ENCODE data around the gene ZNF330. TPM values are rescaled to one million over a fixed set of nuclear protein-coding genes. Genes with fewer than 3 reads are reported as not detected.

ZNF330 gene
- total and polyA plus RNA-seq, 2 of the 4 experiments (the other 2 are of a cell fraction) = 27.2 to 34.1 TPM

DNA sequence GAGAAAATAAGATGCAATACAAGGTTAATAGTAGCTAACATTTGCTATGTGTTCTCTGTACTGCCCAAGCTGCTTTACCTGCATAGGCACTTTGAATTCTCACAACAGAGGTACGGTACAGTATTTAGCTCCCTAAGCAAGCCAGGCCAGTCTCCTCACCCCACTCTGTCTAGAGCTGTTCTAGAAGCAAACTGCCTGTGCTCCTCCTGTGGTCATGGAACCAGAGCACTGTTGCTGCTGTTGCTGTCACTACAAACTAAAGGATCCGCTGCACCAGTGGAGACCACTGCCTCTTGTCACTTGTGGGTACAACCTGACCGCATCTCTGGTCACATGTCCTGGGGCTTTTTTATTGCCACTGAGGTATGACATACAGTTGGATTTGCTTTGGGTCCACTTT lies 19.6 kb downstream of the ZNF330 start:
- Histone ChIP-seq H4K8ac (ENCODE audit: low read depth in 2 of 2, low read length in 2 of 2) (no peak overlapping the region), H3K14ac (replicated peaks; ENCODE audit: low read depth, low read length) (no peak overlapping the region), H3K9me1 (ENCODE audit: insufficient read depth, low read length) (peaks cover 1% of the 10 kb centered on the region; the same call in 1 of the 2 replicates), H2AFZ (replicated peaks; ENCODE audit: low read length, poor library complexity) (no peak overlapping the region), H3K4me3 (ENCODE audit: insufficient read depth, low read depth, low read length) (no peak overlapping the region), H4K91ac (ENCODE audit: insufficient read depth, low read depth, low read length) (no peak overlapping the region), H3K79me1 (ENCODE audit: low read depth in 1 of 2, low read length in 2 of 2) (no peaks in the 10 kb centered on the region), H3K56ac (ENCODE audit: extremely low read depth, insufficient read depth, low read length) (no peak overlapping the region), H2BK5ac (ENCODE audit: low read depth, low read length, poor library complexity, severe bottlenecking) (no peak overlapping the region), H3K9me3 (ENCODE audit: control insufficient read depth, insufficient read depth, low read length) (no peaks in the 10 kb centered on the region), H2AK5ac (ENCODE audit: low read depth, low read length) (no peak overlapping the region; the same call in 1 of the 2 replicates), H3K4me2 (ENCODE audit: low read depth, low read length) (no peak overlapping the region), H3K18ac (ENCODE audit: low read depth, low read length) (no peak overlapping the region), H3K27ac (ENCODE audit: insufficient read depth, low read length) (no peak overlapping the region), H3K23ac (ENCODE audit: low read depth, low read length) (no peak overlapping the region), H3K36me3 (ENCODE audit: control insufficient read depth, insufficient read depth, low read length) (0 out of 2 replicates have a peak, but pooled peaks cover under 1% of the 10 kb centered on the region), H3K4me1 (ENCODE audit: control insufficient read depth, insufficient read depth, low read length) (no peaks in the 10 kb centered on the region; the same call in 1 of the 2 replicates), H2BK20ac (ENCODE audit: low read depth, low read length) (no peak overlapping the region), H4K20me1 (ENCODE audit: insufficient read depth, low read length) (no peaks in the 10 kb centered on the region), H2BK120ac (ENCODE audit: low read depth, low read length) (no peak overlapping the region), H2AK9ac (replicated peaks; ENCODE audit: low read depth, low read length, poor library complexity) (no peak overlapping the region), H4K5ac (ENCODE audit: low read depth, low read length) (no peak overlapping the region), H2BK15ac (ENCODE audit: low read depth, low read length) (no peak overlapping the region), H3K9ac (ENCODE audit: low read depth, low read length) (no peak overlapping the region), H3K27me3 (ENCODE audit: control insufficient read depth, insufficient read depth, low read length) (no peaks in the 10 kb centered on the region), H3K4ac (ENCODE audit: low read depth, low read length) (no peak overlapping the region)
- dilution Hi-C loops (cut with HindIII; ENCODE audit: low sequenced_read_pairs, unreplicated experiment) = no loop called here
- in situ Hi-C loops (cut with MboI; ENCODE audit: low sequenced_read_pairs) = no loop called here
- ChIA-PET CTCF (no interaction called here), POLR2A (ENCODE audit: unreplicated experiment) (no interaction called here)
- DNase-seq (no peak), ATAC-seq (ENCODE audit: low read depth) (no peak)
- no TSS peak for BruUV-seq (replicated peaks)
- TF ChIP-seq, protein P1, sequence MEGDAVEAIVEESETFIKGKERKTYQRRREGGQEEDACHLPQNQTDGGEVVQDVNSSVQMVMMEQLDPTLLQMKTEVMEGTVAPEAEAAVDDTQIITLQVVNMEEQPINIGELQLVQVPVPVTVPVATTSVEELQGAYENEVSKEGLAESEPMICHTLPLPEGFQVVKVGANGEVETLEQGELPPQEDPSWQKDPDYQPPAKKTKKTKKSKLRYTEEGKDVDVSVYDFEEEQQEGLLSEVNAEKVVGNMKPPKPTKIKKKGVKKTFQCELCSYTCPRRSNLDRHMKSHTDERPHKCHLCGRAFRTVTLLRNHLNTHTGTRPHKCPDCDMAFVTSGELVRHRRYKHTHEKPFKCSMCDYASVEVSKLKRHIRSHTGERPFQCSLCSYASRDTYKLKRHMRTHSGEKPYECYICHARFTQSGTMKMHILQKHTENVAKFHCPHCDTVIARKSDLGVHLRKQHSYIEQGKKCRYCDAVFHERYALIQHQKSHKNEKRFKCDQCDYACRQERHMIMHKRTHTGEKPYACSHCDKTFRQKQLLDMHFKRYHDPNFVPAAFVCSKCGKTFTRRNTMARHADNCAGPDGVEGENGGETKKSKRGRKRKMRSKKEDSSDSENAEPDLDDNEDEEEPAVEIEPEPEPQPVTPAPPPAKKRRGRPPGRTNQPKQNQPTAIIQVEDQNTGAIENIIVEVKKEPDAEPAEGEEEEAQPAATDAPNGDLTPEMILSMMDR (conservative IDR thresholded peaks at IDR 0.05; ENCODE audit: low read depth, low read length) = no peak
- no peak for TF ChIP-seq MXI1 (IDR thresholded peaks at IDR 0.05; ENCODE audit: borderline replicate concordance, low read depth, low read length)
- TF ChIP-seq RAD21 (IDR thresholded peaks at IDR 0.05; ENCODE audit: low read length) = no peak
- no peak for TF ChIP-seq POLR2A (IDR thresholded peaks at IDR 0.05; ENCODE audit: low read depth, low read length)
- TF ChIP-seq MAZ (IDR thresholded peaks at IDR 0.05; ENCODE audit: borderline replicate concordance, low read depth, low read length) = no peak
- TF ChIP-seq, protein P2, sequence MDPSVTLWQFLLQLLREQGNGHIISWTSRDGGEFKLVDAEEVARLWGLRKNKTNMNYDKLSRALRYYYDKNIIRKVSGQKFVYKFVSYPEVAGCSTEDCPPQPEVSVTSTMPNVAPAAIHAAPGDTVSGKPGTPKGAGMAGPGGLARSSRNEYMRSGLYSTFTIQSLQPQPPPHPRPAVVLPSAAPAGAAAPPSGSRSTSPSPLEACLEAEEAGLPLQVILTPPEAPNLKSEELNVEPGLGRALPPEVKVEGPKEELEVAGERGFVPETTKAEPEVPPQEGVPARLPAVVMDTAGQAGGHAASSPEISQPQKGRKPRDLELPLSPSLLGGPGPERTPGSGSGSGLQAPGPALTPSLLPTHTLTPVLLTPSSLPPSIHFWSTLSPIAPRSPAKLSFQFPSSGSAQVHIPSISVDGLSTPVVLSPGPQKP (IDR thresholded peaks at IDR 0.05; ENCODE audit: borderline replicate concordance, low read depth, low read length) = no peak
- no peak for TF ChIP-seq FOS (IDR thresholded peaks at IDR 0.05; ENCODE audit: low read depth, low read length)
- TF ChIP-seq CEBPB (IDR thresholded peaks at IDR 0.05; ENCODE audit: low read depth, low read length) = no peak
- no peak for TF ChIP-seq NFE2L2 (IDR thresholded peaks at IDR 0.05; ENCODE audit: low read depth, low read length)
- TF ChIP-seq, protein P3, sequence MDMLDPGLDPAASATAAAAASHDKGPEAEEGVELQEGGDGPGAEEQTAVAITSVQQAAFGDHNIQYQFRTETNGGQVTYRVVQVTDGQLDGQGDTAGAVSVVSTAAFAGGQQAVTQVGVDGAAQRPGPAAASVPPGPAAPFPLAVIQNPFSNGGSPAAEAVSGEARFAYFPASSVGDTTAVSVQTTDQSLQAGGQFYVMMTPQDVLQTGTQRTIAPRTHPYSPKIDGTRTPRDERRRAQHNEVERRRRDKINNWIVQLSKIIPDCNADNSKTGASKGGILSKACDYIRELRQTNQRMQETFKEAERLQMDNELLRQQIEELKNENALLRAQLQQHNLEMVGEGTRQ (IDR thresholded peaks at IDR 0.05; ENCODE audit: low read depth, low read length) = no peak
- no peak for TF ChIP-seq SMC3 (IDR thresholded peaks at IDR 0.05; ENCODE audit: low read depth, low read length)
- TF ChIP-seq CHD1 (IDR thresholded peaks at IDR 0.05; ENCODE audit: low read depth, low read length) = no peak
- TF ChIP-seq RFX5 (IDR thresholded peaks at IDR 0.05; ENCODE audit: low read depth, low read length) = no peak
- TF ChIP-seq BHLHE40 (IDR thresholded peaks at IDR 0.05; ENCODE audit: low read depth, low read length) = no peak
- TF ChIP-seq RCOR1 (IDR thresholded peaks at IDR 0.05; ENCODE audit: insufficient replicate concordance, low read length) = no peak
- TF ChIP-seq MAFK (IDR thresholded peaks at IDR 0.05; ENCODE audit: low read depth, low read length) = no peak
- intact Hi-C loops (cut with micrococcal nuclease) = no loop called here
- no CpG with 5 or more reads among the region's 3 CpGs for WGBS, 2 experiments (ENCODE audit: extremely low coverage in 2 of 2, insufficient read length in 1 of 2)

All from IMR-90 (cell line).